ENCODE data around the gene PCMT1. TPM values are rescaled to one million over a fixed set of nuclear protein-coding genes. Genes with fewer than 3 reads are reported as not detected.

Gene PCMT1
- total and polyA plus RNA-seq, 9 of the 15 experiments (the other 6 are each of a cell fraction or from before 2014, with no cell fraction given) = 217 to 541 (median 327) TPM

GRCh38 chr6:149766156-149766769 lies 16.7 kb downstream of the PCMT1 start (continued):
- TF ChIP-seq ZNF263 (CRISPR knock-in tag; IDR thresholded peaks at IDR 0.05; ENCODE audit: borderline replicate concordance) (no peak), TCF7 (IDR thresholded peaks at IDR 0.05; ENCODE audit: borderline replicate concordance) (no peak), CC2D1A (IDR thresholded peaks at IDR 0.05) (0 out of 2 replicates have a peak, but pooled peaks have one; percentile 16)

- Histone ChIP-seq H3K27ac (ENCODE audit: extremely low read depth, low read depth, low read length) (no peak overlapping the region), H4K20me1 (replicated peaks; ENCODE audit: control insufficient read depth, insufficient read depth, low read length) (no peaks in the 10 kb centered on the region), H3K27me3 (ENCODE audit: control insufficient read depth in 2 of 2, insufficient read depth in 2 of 2, low read length in 2 of 2) (no peaks in the 10 kb centered on the region), H3K79me2 (ENCODE audit: control insufficient read depth, insufficient read depth, low read length) (peaks cover 52% of the 10 kb centered on the region), H3K4me1 (replicated peaks in 1 of 2; ENCODE audit: control insufficient read depth in 2 of 2, insufficient read depth in 2 of 2, low read length in 2 of 2) (peaks cover 4 to 7% of the 10 kb centered on the region in 2 experiments; a peak in 4 of 5 replicates), H2AFZ (ENCODE audit: low read depth, low read length) (no peak overlapping the region), H3K9me1 (ENCODE audit: control insufficient read depth, insufficient read depth, low read length) (no peaks in the 10 kb centered on the region), H3K36me3 (ENCODE audit: control insufficient read depth, insufficient read depth, low read length) (peaks cover 68% of the 10 kb centered on the region), H3K4me3 (no peak overlapping the region), H3K9me3 (replicated peaks; ENCODE audit: control insufficient read depth, insufficient read depth, low read depth, low read length) (peaks cover 6% of the 10 kb centered on the region), H3K9ac (ENCODE audit: insufficient read depth in 1 of 2, low read depth in 2 of 2, low read length in 2 of 2) (no peak overlapping the region), H3K4me2 (ENCODE audit: insufficient read depth, low read length) (no peak overlapping the region)
- DNase-seq (ENCODE audit: extremely low read depth in 1 of 4, low spot score in 3 of 4) (no peak), ATAC-seq (no peak), FAIRE-seq (no peak)
- no TSS peak for BruUV-seq (replicated peaks)
- no peak for TF ChIP-seq GTF3C2 (IDR thresholded peaks at IDR 0.05; ENCODE audit: borderline replicate concordance, extremely low read depth, insufficient read length)
- TF ChIP-seq KAT8 (IDR thresholded peaks at IDR 0.05; ENCODE audit: low read depth) = no peak
- no peak for TF ChIP-seq FOXP1 (CRISPR knock-in tag; IDR thresholded peaks at IDR 0.05)
- TF ChIP-seq SMAD2 (IDR thresholded peaks at IDR 0.05; ENCODE audit: low read depth, low read length) = no peak
- ChIA-PET POLR2A (interaction anchor here (0.5 to 0.8 kb wide), 4 partner anchors 12 to 205 kb away, joined by 3 to 5 read pairs (median 3); partner anchors contain the start of gene PCMT1), CTCF (ENCODE audit: low intra/inter-chr PET ratio) (no interaction called here)
- 91% methylated on average over 2 of the region's 2 CpGs for WGBS (ENCODE audit: insufficient coverage, low coverage, missing lambda C conversion rate)
- in situ Hi-C loops (cut with MboI) = no loop called here
- intact Hi-C loops (cut with micrococcal nuclease) = no loop called here
These were observed 20.1 kb downstream of the PCMT1 start for GRCh38 chr6:149769676-149770075.
